ENCODE results near the gene RAPGEF1.

GRCh38 chr9:131731237-131731636 is 8.6 kb downstream of the RAPGEF1 start:
- TF ChIP-seq SIN3A (IDR thresholded peaks at IDR 0.05; ENCODE audit: borderline replicate concordance, insufficient read depth, low read length) (no peak), POLR2AphosphoS5 (IDR thresholded peaks at IDR 0.05; ENCODE audit: low read depth, low read length) (no peak), REST (IDR thresholded peaks at IDR 0.05; ENCODE audit: insufficient read depth in 1 of 2, low read depth in 2 of 2, low read length in 2 of 2) (no peak), TAF1 (IDR thresholded peaks at IDR 0.05; ENCODE audit: borderline replicate concordance, insufficient read depth, low read length) (no peak), FOXP2 (optimal IDR thresholded peaks at IDR 0.05; ENCODE audit: borderline replicate concordance, extremely low read depth, extremely low read length, insufficient read depth) (no peak)
